Measurements from ENCODE around the gene MYL6B. TPM values are rescaled to one million over a fixed set of nuclear protein-coding genes. Genes with fewer than 3 reads are reported as not detected.
A peak's percentile ranks its signal among the peaks of the same experiment; 100 is the strongest.

Gene MYL6B
- total RNA-seq, 2 experiments from 2014 or later, result 56.6 to 77.6 TPM

GRCh38 chr12:56188131-56188777 is 35.9 kb downstream of the MYL6B start:
- DNase-seq (ENCODE audit: low spot score), result peak; percentile 40
- H3K79me2 ChIP-seq (ENCODE audit: insufficient read depth, low read depth, low read length), result peaks cover 31% of the 10 kb centered on the region
- H3K4me3 ChIP-seq (ENCODE audit: low read depth, low read length, poor library complexity, severe bottlenecking), result peak overlapping the region; percentile 79
- no peaks in the 10 kb centered on the region for H3K9me2 ChIP-seq (ENCODE audit: insufficient read depth, low read length)
- H3K9me3 ChIP-seq (ENCODE audit: low read length), result no peaks in the 10 kb centered on the region
- peak overlapping the region; percentile 46 for H3K27ac ChIP-seq (ENCODE audit: low read depth, low read length, poor library complexity, severe bottlenecking)
- H4K20me1 ChIP-seq (ENCODE audit: insufficient read depth, low read length), result 0 out of 2 replicates have a peak, but pooled peaks cover 4% of the 10 kb centered on the region
- ChIA-PET POLR2A (interaction anchor here (0.5 to 3.4 kb wide), 16 partner anchors 18 to 440 kb away, joined by 3 to 22 read pairs (median 3); partner anchors contain the start of genes ESYT1, MYL6B, RNF41 and RPL41), CTCF (ENCODE audit: unreplicated experiment) (interaction anchor here (0.8 to 2.5 kb wide), 6 partner anchors 20 to 450 kb away, joined by 3 to 23 read pairs (median 4); partner anchors contain the start of genes RNF41 and ZC3H10)
- H3K4me2 ChIP-seq (ENCODE audit: low read length), result peak overlapping the region; percentile 93
- peaks cover 37% of the 10 kb centered on the region for H3K4me1 ChIP-seq (ENCODE audit: insufficient read depth, low read length, poor library complexity, severe bottlenecking)
- no TSS peak for BruUV-seq (replicated peaks)
- intact Hi-C loops (cut with micrococcal nuclease; ENCODE audit: unreplicated experiment), result loop anchor here (2.0 to 5.0 kb wide), 3 partner anchors 29 to 449 kb away; partner anchors contain the start of gene MYL6
- no peak overlapping the region for H2AFZ ChIP-seq (ENCODE audit: low read length)
- peaks cover 42% of the 10 kb centered on the region for H3K36me3 ChIP-seq (ENCODE audit: insufficient read depth, low read length)
- TF ChIP-seq CTCF (conservative IDR thresholded peaks at IDR 0.05; ENCODE audit: low read length) (no peak), EZH2phosphoT487 (IDR thresholded peaks at IDR 0.05; ENCODE audit: borderline replicate concordance, low read depth, low read length) (no peak)

DNA sequence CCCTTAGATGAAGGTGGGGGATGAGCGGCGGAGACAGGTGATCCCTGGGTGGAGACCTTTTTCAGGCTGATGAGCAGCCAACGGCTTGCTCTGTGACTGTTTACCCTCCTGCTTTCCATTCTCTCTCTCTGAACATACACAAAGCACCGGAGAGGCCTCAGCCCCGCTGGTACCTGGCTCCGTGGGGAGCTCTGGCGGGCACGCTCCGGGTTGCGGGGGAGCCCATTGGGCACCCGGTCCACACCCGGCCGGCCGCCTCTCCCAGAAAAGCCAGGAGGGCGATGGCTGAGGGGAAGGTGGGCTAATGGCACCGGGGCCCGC is 36.4 kb downstream of the MYL6B start:
- intact Hi-C loops (cut with micrococcal nuclease; ENCODE audit: unreplicated experiment), result loop anchor here (1.0 to 5.0 kb wide), 5 partner anchors 30 to 450 kb away; partner anchors contain the start of gene MYL6
- peak; percentile 37 for DNase-seq (ENCODE audit: low spot score)
- TF ChIP-seq EZH2phosphoT487 (IDR thresholded peaks at IDR 0.05; ENCODE audit: borderline replicate concordance, low read depth, low read length) (no peak), CTCF (conservative IDR thresholded peaks at IDR 0.05; ENCODE audit: low read length) (no peak)

More for the DNA sequence above, 36.4 kb downstream of the MYL6B start:
- Histone ChIP-seq H3K9me2 (ENCODE audit: insufficient read depth, low read length) (no peaks in the 10 kb centered on the region), H2AFZ (ENCODE audit: low read length) (no peak overlapping the region), H3K27ac (ENCODE audit: low read depth, low read length, poor library complexity, severe bottlenecking) (peak overlapping the region; percentile 46), H3K4me1 (ENCODE audit: insufficient read depth, low read length, poor library complexity, severe bottlenecking) (peaks cover 40% of the 10 kb centered on the region), H3K4me2 (ENCODE audit: low read length) (peak overlapping the region; percentile 93), H3K79me2 (ENCODE audit: insufficient read depth, low read depth, low read length) (peaks cover 31% of the 10 kb centered on the region), H4K20me1 (ENCODE audit: insufficient read depth, low read length) (0 out of 2 replicates have a peak, but pooled peaks cover 4% of the 10 kb centered on the region), H3K4me3 (ENCODE audit: low read depth, low read length, poor library complexity, severe bottlenecking) (peak overlapping the region; percentile 79), H3K36me3 (ENCODE audit: insufficient read depth, low read length) (peaks cover 37% of the 10 kb centered on the region), H3K9me3 (ENCODE audit: low read length) (no peaks in the 10 kb centered on the region)
- CTCF ChIA-PET (ENCODE audit: unreplicated experiment), result interaction anchor here (0.6 to 2.5 kb wide), 9 partner anchors 19 to 1708 kb away, joined by 3 to 23 read pairs (median 5); partner anchors contain the start of genes RNF41, RPL41 and ZC3H10
- POLR2A ChIA-PET, result interaction anchor here (0.5 to 3.4 kb wide), 12 partner anchors 12 to 502 kb away, joined by 3 to 22 read pairs (median 5); partner anchors contain the start of genes ESYT1, MYL6B, RNF41 and RPL41
- no TSS peak for BruUV-seq (replicated peaks)
